ENCODE results near the gene PHETA2.
"Not testable (repeated sequence)": the region's sequence is repeated elsewhere in the genome, so short reads cannot be mapped to it uniquely, and the experiment has no call there.

The PHETA2 gene

GRCh38 chr22:42111798-42112197, 37.8 kb downstream of the PHETA2 start:
- DNase-seq: no peak

- not testable (repeated sequence) for DNase-seq
Measured at GRCh38 chr22:42112793-42113192, 38.7 kb downstream of the PHETA2 start.

GRCh38 chr22:42114721-42115120, 40.7 kb downstream of the PHETA2 start:
- peak in 1 of 5 experiments; percentile 21 for DNase-seq

- not testable (repeated sequence) for DNase-seq
Measured at GRCh38 chr22:42115420-42115830, 41.4 kb downstream of the PHETA2 start.

- DNase-seq: peak in 1 of 5 experiments; percentile 17
Measured at GRCh38 chr22:42116848-42117424, 42.9 kb downstream of the PHETA2 start.

GRCh38 chr22:42120231-42121021, 46.4 kb downstream of the PHETA2 start:
- DNase-seq: peak in 2 of 5 experiments; percentile 45 to 82

- DNase-seq: not testable (repeated sequence)
Measured at GRCh38 chr22:42123529-42123928, 49.5 kb downstream of the PHETA2 start.

- DNase-seq: no peak
Measured at GRCh38 chr22:42127606-42128005, 53.6 kb downstream of the PHETA2 start.

GRCh38 chr22:42128007-42128406, 54.0 kb downstream of the PHETA2 start:
- not testable (repeated sequence) for DNase-seq
